HTERT RPE-1 (cell line): ENCODE data around the gene ABCA9.
"Not testable (repeated sequence)": the region's sequence is repeated elsewhere in the genome, so short reads cannot be mapped to it uniquely, and the experiment has no call there.

ENCODE experiments used
- in situ Hi-C: fragments of 300-500 bp; cut with MboI; formaldehyde crosslinking; loops from 4 replicates; pipeline ENCODE4 v1.14.3; 2020; ENCODE audit warnings: low sequenced_read_pairs

Gene ABCA9

DNA sequence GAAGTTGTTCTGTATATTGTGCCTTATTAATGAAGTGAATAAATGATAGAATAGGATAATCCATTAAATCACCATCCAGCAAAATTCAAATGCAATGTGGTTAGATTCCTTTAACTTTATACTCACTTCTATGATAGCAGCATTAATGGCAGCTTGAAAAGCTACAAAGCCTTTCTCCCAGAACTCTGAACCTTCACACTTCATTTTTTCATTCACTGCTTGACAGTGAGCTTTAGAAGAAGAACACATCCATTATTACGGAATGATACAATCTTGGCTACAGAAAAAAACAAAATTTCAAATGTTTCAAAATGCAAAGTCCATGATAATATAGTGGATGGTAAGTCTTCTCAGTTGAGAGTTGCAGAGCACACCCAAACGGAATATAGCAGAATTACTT lies 16.4 kb downstream of the ABCA9 start:
- in situ Hi-C loops: no loop called here

DNA sequence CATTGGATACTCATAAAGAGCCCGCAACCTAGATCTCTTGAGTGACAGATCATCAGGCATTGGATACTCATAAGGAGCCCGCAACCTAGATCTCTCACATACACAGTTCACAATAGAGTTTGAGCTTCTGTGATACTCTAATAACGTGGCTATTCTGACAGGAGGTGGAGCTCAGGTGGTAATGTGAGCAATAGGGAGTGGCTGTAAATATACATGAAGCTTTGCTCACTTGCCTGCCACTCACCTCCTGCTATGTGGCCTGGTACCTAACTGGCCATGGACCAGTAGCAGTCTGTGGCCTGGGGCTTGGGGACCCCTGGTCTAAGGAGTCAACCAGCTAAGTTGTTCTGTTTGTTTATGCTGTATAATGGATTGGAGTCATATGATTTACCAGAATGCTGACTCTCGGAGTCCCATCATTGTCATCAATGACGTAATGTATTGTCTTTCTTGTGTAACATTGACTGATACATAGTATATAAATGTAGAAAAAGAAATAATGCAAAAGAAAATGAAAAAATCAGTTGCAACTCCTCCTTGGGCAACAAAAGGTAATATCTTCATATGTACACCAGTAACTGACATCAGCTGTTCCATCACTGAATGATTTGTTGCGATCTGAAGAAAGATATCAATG lies 17.5 kb downstream of the ABCA9 start:
- in situ Hi-C loops: no loop called here

DNA sequence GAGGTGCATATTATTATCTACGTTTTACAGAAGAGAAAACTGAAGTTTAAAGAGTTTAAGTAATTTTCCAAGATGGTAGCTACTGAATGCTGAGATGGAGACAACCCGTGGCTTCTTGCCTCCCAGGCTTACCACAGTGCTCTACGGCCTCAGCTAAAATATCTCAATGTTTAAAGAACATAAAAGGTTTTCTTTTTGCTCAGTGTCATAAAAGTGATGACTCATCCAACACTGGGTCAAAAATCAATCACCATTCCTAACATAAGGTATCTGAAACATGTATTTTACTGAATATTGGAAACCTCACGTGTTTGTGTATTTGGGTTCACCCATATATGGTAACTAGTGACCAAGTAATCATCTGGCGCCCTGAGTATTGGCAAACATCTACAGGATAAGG lies 18.4 kb downstream of the ABCA9 start:
- in situ Hi-C loops: no loop called here

DNA sequence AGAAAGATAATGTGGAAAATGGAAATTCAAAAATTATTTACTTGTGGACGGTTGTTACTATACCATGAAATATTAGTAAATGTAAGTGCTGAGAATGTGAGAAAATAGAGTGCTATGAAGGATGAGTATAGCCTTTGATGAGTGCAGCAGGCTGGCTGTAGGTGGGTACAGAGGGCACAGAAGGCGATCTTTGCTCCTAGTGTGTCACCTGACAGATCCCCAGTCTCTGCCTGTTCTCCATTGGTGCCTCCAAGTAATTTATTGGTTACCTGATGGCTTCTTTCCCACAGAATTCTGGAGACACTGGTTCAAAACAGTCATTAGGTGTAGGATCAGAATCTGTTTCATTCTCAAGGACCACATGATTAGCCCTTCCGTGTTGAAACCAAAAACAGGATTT lies 28.9 kb downstream of the ABCA9 start:
- in situ Hi-C loops: no loop called here

DNA sequence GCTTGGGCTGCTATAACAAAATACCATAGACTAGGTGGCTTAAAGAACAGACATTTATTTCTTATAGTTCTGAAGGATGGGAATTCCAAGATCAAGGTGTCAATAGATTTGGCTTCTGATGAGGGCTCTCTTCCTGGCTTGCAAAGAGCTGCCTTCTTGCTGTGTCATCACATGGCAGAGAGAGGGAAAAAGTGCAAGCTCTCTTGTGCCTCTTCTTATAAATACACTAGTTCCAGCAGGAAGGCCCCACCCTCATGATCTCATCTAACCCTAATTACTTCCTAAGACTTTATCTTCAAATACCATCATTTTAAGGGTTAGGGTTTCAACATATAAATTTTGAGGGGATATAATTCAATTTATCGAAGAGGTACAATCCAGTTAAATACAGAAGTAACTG lies 30.6 kb downstream of the ABCA9 start:
- in situ Hi-C loops: no loop called here

DNA sequence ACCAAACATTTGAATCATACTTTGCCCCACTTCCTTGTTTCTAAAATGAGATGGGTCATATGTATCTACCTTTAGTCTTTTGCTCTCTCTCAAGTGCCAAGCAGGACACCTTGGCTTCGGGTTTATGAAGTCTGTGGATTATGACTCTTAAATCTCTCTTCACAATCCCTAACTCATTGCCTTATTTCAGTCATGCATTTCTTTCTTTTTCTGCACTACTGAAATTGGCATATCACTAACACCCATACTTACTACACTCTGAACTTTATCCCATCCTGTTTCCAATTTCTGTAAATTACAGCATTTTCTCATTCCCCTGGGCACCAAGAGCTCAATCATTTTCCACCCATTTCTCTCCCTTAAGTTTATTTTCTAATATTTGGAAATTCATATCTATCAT lies 42.0 kb downstream of the ABCA9 start:
- in situ Hi-C loops: no loop called here

DNA sequence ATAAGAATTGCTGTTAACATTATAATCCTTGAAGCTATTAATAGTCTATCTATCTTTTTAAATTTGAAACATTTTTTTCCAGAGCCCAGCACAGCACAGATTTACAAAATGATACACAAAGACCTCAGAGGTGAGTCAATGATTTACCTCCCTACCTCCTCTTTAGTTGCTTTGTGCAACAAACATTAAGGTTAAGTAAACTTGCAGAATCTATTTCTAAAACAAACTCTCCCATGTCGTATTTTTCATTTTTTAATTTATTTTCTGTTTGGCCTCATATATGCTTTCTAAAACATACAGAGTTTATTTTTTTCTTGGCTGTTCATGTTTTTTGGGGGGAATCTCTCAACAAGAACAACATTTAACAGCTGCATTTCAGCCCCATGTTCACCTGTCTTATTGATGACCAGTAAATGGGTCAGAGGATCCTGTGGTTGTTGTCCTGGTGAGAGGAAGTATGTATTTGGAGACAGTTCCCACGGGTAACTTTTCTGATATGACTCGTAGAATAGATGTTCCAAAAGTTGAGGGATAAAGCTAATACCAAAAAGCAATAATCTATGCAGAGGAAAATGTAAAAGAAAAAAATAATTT lies 42.6 kb downstream of the ABCA9 start:
- in situ Hi-C loops: no loop called here

DNA sequence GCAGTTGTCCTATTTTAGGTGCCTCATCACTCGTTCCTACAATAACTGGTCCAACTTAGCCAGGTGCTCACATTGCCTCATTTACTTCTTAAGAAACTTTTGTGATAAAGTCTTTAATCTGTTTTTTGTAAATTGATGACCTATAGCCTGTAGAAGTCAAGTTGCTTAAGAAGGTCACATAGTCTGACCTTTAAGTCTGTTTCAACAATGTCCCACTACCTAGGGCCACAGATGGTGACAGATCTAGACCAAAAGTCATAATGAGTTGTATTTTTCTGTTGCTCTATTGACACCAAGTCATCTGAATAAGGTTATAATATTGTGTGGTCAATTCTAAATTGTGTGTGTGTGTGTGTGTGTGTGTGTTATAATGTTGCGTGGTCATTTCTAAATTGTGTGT lies 45.1 kb downstream of the ABCA9 start:
- in situ Hi-C loops: no loop called here

DNA sequence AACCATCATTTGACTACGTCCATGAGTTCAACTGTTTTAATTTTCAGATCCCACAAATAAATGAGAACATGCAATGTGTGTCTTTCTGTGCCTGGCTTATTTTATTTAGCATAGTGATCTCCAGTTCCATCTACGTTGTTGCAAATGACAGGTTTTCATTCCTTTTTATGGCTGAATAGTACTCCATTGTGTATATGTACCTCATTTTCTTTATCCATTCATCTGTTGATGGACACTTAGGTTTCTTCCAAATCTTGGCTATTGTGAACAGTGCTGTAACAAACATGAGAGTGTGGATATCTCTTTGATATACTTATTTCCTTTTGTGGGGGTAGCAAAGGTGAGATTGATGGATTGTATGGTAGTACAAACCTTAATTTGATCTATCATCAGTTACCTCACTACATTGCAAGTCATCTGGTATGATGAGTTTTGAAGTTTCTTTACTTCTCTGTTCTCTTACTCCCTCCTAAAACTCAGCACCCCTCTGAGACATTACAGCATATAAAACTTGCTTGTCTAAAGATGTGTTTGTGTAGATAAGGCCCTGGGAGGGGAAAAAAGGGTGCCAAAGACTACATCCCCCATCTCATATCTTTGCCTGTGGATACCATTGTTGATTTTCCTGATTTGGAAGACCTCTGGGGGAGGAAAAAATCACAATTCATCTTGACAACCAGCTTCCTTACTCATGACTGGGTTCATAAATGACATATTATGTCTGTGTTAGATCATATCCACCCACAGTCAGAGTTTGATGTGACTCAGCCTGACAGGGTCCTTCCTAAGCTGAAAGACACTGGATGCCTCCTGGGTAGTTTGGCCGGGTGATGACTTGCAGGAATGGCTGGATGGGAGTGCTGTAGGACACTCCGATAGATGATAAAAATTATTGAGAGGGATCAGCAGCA lies 47.6 kb downstream of the ABCA9 start:
- in situ Hi-C loops: no loop called here

DNA sequence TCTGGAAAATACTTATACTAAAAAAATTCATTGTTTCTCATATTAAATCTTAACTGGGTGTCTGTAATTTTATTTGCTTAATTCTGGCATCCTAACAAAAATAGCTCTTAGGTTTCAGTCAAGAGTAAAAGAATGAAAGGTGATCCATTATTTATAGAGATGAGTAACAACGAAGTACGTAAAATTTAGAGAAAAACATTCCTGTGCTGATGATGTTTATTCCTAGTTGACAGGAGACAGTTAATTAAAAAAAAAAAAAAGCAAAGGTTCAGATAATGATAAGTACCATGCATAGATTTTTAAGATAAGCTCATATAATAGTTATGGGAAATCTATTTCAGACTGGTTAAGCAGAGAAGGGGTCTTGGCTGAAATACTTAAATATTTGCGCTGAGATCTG lies 50.8 kb downstream of the ABCA9 start:
- in situ Hi-C loops: no loop called here

DNA sequence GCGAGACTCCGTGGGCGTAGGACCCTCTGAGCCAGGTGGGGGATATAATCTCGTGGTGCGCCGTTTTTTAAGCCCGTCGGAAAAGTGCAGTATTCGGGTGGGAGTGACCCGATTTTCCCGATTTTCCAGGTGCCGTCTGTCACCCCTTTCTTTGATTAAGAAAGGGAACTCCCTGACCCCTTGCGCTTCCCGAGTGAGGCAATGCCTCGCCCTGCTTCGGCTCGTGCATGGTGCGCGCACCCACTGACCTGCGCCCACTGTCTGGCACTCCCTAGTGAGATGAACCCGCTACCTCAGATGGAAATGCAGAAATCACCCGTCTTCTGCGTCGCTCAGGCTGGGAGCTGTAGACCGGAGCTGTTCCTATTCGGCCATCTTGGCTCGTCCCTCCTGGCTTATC lies 56.0 kb downstream of the ABCA9 start:
- in situ Hi-C loops: not testable (repeated sequence)

DNA sequence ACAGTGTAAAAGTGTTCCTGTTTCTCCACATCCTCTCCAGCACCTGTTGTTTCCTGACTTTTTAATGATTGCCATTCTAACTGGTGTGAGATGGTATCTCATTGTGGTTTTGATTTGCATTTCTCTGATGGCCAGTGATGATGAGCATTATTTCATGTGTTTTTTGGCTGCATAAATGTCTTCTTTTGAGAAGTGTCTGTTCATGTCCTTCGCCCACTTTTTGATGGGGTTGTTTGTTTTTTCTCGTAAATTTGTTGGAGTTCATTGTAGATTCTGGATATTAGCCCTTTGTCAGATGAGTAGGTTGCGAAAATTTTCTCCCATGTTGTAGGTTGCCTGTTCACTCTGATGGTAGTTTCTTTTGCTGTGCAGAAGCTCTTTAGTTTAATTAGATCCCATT lies 61.0 kb downstream of the ABCA9 start:
- in situ Hi-C loops: not testable (repeated sequence)

DNA sequence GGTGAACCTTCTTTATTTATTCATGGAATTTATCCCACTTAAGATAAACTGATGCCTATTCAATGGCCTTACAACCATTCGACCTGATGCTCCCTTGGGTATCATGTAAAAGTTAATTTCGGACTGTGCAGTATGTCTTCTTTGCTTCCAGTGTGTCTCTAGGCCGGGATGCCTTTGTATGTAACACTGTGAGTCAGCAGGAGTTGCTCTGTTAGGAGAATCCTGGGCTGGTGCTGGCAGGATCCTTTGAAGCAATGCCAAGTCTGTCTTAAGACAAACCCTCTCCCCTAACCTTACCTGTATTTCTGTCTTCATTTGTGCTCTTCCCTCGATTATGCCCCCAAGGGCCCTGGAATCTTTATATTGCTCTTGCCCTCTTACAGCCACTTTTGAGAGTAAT lies 67.6 kb downstream of the ABCA9 start:
- in situ Hi-C loops: no loop called here

DNA sequence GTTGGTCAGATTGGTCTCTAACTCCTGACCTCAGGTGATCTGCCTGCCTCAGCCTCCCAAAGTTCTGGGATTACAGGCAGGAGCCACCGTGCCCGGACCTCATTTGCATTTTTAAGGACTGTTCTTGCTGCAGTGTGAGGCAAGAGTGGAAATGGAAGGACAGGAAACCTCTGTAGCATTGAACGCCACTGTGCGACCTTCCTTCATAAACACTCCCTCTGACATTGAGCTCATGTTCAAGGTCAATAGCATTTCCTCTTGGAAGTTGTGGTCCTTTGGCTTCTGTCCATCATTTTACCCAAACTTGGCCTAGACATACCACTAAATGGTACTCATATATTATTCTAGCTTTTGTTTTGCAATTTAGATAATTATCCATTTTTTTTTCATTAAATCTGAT lies 72.8 kb downstream of the ABCA9 start:
- in situ Hi-C loops: no loop called here

DNA sequence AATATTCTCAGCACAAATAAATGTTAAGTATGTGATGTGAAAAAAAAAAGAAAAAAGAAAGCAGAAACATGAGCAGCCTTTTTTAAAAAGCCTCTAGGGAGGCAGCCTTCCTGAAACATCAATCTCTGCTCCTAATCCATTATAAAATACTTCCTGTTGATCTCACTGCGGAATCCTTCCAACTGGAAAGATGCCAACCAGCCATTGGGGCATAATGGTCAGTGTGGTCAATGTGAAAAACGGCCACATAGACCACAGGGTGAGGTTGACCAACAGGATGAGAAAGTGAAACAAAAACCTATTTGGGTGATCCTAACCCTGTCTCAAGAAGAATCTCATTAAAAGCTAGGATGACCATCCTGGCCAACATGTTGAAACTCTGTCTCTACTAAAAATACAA lies 79.4 kb downstream of the ABCA9 start:
- in situ Hi-C loops: no loop called here

DNA sequence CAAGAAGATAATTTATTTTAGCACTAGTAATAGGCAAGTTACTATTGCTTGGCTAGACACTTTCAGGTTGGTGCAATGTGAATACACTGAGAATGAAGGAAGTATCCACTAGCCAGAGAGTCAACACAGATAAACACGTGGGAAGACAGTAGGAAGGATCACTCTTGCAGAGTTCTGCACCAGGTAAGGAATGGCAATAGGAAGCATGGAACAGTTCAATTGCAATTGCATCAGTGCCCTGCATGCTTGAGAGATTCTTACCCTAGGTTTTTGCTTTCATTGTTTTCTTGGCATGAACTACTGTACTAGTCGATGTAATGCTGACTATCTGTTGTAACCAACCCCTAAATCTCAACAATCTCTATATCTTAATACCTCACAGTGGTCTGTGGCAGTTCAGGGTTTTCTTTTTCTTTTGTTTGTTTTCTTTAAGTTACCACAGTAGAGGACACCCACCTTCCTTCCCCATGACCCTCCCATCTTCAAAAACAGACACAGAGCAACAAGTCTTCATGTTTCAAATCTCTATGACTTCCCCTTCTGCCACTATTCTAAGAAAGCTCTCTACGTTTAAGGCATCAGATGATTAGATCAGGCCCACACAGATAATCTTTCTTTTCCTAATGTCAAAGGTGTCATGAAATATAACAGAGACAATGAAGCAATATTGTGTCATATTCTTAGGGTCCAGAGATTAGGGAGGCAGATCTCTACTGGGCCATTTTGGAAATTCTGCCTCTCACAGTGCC lies 87.5 kb downstream of the ABCA9 start:
- in situ Hi-C loops: no loop called here

DNA sequence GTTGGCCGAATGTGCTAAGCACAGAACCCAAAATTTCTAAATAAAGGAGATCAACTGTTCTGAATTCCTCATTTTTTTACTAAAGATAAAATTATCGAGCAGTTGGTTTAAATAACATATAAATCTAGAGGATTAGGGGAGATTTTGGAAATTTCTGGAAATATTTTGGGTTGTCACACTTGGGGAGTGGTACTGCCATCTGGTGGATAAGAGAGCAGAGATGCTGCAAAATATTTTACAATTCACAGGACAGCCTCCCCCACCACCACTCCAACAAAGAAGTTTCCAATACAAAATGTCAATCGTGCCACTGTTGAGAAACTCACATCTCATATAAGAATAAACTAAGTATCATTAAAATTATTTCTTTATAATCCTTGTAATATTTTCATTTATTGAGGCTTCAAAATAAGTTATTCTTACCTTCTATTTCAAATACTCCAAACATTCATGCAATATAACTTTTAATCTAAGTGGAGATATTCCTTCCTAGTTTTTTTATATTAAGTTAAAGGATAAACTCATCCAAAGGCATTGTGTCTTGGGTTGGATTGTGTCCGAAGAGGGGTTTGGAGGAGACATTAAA lies 88.5 kb downstream of the ABCA9 start:
- in situ Hi-C loops: no loop called here

DNA sequence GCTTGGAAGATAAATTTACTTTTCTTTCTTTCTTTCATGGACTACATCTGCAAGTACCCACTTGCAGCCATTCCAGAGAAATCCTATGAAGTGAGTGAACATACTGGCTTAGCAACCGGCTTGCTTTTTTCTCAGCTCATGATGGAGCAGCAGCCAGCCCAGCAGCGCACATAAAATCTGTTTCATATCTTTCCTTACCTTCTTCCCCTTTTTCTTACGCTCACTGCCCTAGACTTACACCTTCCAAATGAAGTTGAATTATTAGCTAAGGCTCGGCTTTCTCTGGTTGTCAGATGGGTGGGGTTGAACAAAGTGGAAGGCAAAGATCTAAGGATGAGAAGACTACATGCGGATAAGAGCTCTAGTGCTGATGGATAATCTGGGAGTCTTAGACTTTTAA lies 91.6 kb downstream of the ABCA9 start:
- in situ Hi-C loops: no loop called here

DNA sequence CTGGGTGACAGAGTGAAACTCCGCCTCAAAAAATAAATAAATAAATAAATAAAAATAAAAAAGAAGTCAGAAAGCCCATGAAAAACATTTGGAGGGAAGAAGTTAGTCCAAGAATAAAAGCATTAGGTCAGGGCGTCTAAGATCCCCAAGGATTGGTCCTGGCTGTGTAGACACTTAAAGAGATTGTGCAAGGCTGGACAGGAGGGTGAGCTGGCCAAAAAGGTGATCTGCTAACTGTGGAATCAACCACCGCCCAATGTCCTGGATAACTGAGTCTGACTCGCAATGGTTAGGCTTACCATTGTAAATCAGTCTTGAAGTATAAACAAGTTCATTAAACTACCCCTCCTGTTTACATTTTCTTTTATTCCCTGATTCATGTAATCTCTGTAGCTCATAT lies 96.8 kb downstream of the ABCA9 start:
- in situ Hi-C loops: no loop called here

DNA sequence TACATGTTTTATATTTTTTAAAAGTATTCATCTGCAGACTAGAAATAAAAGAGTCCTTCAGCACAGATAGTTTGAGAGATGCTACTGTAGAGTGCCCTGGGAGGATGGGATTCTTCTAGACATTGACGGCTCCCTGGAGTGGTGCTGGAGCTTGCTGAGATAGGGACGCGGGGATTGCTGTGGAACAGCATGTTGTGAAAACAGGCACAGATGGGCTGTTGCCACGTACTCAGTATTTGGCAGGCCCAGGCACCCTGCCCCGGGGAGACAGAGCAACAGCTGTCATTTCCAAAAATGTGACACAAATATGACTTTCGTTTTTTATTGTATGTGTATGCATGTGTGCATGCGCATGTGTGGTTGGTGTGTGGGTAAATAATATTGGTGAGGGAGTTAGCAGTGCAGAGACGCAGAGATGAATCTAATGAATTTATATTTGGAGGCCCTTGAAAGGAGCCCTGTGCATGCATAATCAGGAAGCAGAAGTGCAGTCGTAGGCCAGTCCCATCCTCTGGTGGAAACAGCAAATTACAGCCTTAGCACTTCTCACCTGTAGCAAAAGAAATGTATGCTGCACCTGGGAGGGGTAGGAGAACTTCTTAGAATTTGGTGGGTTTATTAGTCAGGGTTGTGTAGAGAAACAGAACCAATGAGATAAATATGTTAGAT lies 99.4 kb downstream of the ABCA9 start:
- in situ Hi-C loops: no loop called here

DNA sequence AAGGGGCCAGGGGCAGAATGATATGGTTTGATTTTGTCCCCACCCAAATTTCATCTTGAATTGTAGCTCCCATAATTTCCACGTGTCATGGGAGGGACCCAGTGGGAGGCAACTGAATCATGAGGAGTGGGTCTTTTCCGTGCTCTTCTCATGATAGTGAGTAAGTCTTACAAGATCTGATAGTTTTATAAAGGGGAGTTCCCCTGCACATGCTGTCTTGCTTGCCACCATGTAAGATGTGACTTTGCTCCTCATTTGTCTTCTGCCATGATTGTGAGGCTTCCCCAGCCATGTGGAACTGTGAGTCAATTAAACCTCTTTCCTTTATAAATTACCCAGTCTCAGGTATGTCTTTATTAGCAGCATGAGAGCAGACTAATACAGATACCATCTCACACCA lies 101.6 kb downstream of the ABCA9 start:
- in situ Hi-C loops: not testable (repeated sequence)
